ENCODE data around the gene STK36.

The STK36 gene

DNA sequence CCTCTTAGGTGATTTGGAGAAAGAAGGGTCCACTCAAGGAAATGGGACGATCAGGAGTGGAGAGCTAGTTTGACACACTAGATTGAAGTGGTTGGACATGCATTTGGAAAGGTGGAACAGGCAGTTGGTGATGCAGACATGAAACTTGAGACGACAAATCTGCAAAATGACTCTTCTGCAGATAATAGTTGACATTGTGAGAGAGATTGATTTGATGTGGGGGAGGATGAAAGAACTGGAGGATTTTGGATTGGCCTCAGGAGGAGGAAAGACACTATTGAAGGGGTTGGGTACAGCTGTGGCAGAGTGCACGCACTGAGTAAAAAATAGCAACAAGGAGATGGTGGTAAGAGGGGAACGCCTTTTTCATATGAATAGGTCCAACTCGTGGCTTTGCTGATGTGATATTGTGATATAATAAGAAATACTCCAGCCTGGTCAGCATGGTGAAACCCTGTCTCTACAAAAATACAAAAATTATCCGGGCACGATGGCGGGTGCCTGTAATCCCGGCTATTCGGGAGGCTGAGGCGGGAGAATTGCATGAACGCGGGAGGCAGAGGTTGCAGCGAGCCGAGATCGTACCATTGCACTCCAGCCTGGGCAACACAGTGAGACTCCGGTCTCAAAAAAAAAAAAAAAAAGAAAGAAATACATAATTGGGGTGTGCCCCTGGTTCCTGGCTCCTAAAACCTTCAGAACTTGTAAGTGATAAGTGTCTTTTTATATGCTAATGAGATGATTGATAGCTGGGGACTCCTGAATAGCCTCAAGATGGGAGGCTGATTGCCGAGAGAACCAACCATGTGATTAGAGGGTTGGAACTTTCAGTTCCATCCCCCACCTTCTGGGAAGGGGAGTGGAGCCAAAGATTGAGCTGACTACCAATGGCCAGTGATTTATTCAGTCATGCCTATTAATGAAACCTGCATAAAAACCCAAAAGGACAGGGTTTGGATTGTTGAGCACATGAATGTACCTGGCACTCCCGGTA, 48.5 kb downstream of the STK36 start:
- TF ChIP-seq, protein P1, sequence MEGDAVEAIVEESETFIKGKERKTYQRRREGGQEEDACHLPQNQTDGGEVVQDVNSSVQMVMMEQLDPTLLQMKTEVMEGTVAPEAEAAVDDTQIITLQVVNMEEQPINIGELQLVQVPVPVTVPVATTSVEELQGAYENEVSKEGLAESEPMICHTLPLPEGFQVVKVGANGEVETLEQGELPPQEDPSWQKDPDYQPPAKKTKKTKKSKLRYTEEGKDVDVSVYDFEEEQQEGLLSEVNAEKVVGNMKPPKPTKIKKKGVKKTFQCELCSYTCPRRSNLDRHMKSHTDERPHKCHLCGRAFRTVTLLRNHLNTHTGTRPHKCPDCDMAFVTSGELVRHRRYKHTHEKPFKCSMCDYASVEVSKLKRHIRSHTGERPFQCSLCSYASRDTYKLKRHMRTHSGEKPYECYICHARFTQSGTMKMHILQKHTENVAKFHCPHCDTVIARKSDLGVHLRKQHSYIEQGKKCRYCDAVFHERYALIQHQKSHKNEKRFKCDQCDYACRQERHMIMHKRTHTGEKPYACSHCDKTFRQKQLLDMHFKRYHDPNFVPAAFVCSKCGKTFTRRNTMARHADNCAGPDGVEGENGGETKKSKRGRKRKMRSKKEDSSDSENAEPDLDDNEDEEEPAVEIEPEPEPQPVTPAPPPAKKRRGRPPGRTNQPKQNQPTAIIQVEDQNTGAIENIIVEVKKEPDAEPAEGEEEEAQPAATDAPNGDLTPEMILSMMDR (conservative IDR thresholded peaks at IDR 0.05; ENCODE audit: low read depth), result no peak
- ChIA-PET POLR2A (ENCODE audit: low non-redundant PET) (no interaction called here), CTCF (no interaction called here)
- no peak for DNase-seq (ENCODE audit: low spot score)
- no peak overlapping the region for H3K27ac ChIP-seq

DNA sequence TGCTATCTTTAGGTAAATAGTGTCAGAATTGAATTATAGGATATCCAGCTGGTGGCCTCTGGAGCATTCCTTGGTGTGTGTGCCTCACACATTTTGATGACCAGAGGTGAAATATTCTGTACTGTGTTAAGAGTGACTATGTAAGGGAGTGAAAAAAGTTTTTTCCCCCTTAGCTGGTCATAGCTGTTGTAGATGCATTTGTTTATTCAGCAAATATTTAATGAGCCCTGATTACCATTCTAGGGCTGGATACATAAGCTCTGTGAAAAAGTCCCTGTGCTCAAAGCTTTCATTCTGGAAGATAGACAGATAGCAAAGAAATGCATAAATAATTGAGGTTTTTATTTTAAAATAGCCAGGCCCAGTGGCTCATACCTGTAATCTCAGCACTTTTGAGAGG, 49.6 kb downstream of the STK36 start:
- POLR2A ChIA-PET (ENCODE audit: low non-redundant PET), result no interaction called here
- CTCF ChIA-PET, result interaction anchor here (0.6 to 1.8 kb wide), 2 partner anchors 10 to 34 kb away, joined by 3 to 9 read pairs; no protein-coding TSS in a partner anchor
- TF ChIP-seq, protein P1 (conservative IDR thresholded peaks at IDR 0.05; ENCODE audit: low read depth), result no peak
- H3K27ac ChIP-seq, result no peak overlapping the region
- DNase-seq (ENCODE audit: low spot score), result no peak

DNA sequence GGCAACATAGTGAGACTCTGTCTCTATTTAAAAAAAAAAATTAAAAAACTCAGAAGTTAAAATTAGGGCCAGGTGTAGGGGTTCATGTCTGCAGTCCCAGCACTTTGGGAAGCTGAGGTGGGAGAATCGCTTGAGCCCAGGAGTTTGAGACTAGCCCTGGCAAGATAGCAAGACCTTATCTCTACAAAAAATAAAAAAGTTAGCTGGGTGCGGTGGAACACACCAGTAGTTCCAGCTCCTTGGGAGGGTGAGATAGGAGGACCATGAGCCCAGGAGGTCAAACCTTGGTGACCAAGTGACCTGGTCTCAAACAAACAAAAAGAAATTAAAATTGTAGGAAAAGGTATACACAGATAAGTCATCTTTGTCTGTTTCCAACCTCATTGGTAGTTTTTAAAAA, 50.0 kb downstream of the STK36 start:
- TF ChIP-seq, protein P1 (conservative IDR thresholded peaks at IDR 0.05; ENCODE audit: low read depth), result no peak
- CTCF ChIA-PET, result interaction anchor here (0.6 to 1.8 kb wide), 3 partner anchors 11 to 79 kb away, joined by 3 to 9 read pairs (median 3); no protein-coding TSS in a partner anchor
- POLR2A ChIA-PET (ENCODE audit: low non-redundant PET), result no interaction called here
- no peak for DNase-seq (ENCODE audit: low spot score)
- H3K27ac ChIP-seq, result no peak overlapping the region

DNA sequence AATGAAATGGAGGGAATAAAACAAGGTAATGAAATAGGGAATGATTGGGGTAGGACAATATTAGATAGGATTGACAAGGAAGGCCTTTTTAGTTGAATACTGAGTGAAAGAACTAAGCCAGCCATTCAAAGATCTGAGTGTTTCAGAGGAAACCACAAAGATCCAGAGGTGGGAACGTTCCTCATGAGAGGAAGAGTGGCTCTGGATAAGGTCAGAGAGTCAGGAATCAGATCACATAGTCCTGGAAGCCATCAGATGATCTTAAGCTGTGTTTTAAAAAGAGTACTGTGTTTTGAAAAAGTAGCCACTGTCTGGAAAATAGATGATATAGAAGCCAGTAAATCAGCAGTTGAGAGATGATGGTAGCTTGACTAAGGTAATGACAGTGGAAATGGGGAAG, 50.5 kb downstream of the STK36 start:
- H3K27ac ChIP-seq, result no peak overlapping the region
- DNase-seq (ENCODE audit: low spot score), result no peak
- CTCF ChIA-PET, result interaction anchor here (0.7 to 1.8 kb wide), 2 partner anchors 11 to 80 kb away, joined by 3 to 9 read pairs; no protein-coding TSS in a partner anchor
- TF ChIP-seq, protein P1 (conservative IDR thresholded peaks at IDR 0.05; ENCODE audit: low read depth), result no peak
- POLR2A ChIA-PET (ENCODE audit: low non-redundant PET), result no interaction called here

DNA sequence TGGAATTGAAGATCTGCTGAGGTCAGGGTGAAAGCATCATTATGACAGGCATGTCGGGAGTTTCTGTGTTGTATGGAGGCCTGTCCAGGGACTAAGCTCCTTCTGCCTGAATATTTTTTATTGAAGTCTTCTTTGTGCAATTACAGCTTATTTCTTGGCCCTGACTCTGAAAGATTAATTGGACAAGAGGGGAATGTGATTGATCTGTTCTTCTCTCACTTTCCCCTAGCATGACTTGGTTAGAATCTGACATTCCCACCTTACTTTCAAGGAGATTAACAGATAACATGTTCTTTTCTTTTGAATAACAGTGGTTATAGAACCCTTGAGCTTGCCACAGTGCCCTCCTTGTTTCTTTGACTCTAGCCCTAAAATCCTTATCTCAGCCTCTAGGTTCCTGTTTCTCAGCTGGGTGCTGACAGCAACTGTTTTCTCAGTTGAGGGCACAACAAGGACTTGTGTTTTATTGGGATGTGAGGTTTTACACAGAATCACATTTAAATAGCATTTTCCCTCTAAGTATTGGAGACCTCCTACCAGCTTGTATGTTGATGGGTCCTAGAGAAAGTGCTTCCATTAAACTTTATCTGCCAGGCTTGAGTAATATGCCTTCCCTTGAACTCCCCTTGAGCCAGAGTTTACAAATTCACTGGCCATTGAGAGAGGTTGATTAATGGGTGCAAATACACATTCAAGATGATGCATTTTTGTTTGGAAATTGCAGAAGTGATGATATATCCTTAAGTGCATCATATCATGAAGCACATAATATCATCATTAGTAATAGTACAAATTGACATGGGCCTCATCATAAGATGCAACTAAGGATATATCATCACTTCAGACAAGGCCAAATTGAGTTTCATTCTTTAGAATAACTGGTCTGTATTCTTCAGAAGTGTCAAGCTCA, 51.2 kb downstream of the STK36 start:
- CTCF ChIA-PET, result interaction anchor here (0.7 to 1.8 kb wide), 3 partner anchors 12 to 138 kb away, joined by 3 to 9 read pairs (median 3); no protein-coding TSS in a partner anchor
- TF ChIP-seq, protein P1 (conservative IDR thresholded peaks at IDR 0.05; ENCODE audit: low read depth), result no peak
- no peak overlapping the region for H3K27ac ChIP-seq
- POLR2A ChIA-PET (ENCODE audit: low non-redundant PET), result no interaction called here
- no peak for DNase-seq (ENCODE audit: low spot score)

Data from RWPE1 (cell line).